DND-41 (cell line): ENCODE measurements around the gene GID8.

Source experiments
- ATAC-seq: fragments of 200-7000 bp; cut with Tn5 transposase; 3 replicates; pipeline ENCODE4 v1.9.1; 2021; ENCODE audit warnings: low read depth; ENCODE audit not compliant: insufficient read depth
- DNase-seq: peaks from one replicate; pipeline ENCODE4 v3.0.0-alpha.2; 2020
- H2AFZ ChIP-seq: 2 replicates; pipeline ENCODE4 v1.6.0; 2012; ENCODE audit warnings: low read depth, low read length
- H3K27ac ChIP-seq: 2 replicates; pipeline ENCODE4 v1.5.1; 2012; ENCODE audit warnings: low read length, inconsistent platforms
- H3K27me3 ChIP-seq: fragments of 200-600 bp; sonication (generic); 2 replicates; pipeline ENCODE4 v1.6.0; 2012; ENCODE audit warnings: low read length, mild to moderate bottlenecking, inconsistent platforms; ENCODE audit not compliant: insufficient read depth, poor library complexity
- H3K36me3 ChIP-seq: 2 replicates; pipeline ENCODE4 v1.5.1; 2012; ENCODE audit warnings: low read length, inconsistent platforms; ENCODE audit not compliant: insufficient read depth
- H3K4me1 ChIP-seq: 2 replicates; pipeline ENCODE4 v1.5.1; 2012; ENCODE audit warnings: mild to moderate bottlenecking, low read length; ENCODE audit not compliant: insufficient read depth
- H3K4me2 ChIP-seq: 2 replicates; pipeline ENCODE4 v1.6.0; 2012; ENCODE audit warnings: mild to moderate bottlenecking, moderate library complexity, low read length, inconsistent platforms; ENCODE audit not compliant: insufficient read depth
- H3K4me3 ChIP-seq, 2 experiments: fragments of 200-600 bp in 1 of 2; shearing (Covaris generic) in 1 of 2; 2 replicates each; pipeline ENCODE4 v1.5.1; 2012 to 2016; ENCODE audit warnings: inconsistent platforms in 2 of 2, low read length in 2 of 2, mild to moderate bottlenecking in 2 of 2, low read depth in 1 of 2, moderate library complexity in 1 of 2
- H3K79me2 ChIP-seq: 2 replicates; pipeline ENCODE4 v1.6.0; 2012; ENCODE audit warnings: low read length, inconsistent platforms; ENCODE audit not compliant: insufficient read depth
- H3K9ac ChIP-seq: 2 replicates; pipeline ENCODE4 v1.6.0; 2012; ENCODE audit warnings: low read depth, mild to moderate bottlenecking, inconsistent platforms, low read length, moderate library complexity
- H3K9me3 ChIP-seq: 2 replicates; pipeline ENCODE4 v1.5.1; 2012; ENCODE audit warnings: low read length, moderate library complexity, mild to moderate bottlenecking, inconsistent platforms; ENCODE audit not compliant: insufficient read depth, severe bottlenecking
- H4K20me1 ChIP-seq: 2 replicates; pipeline ENCODE4 v1.6.0; 2012; ENCODE audit warnings: low read length; ENCODE audit not compliant: insufficient read depth
- EZH2 ChIP-seq: IDR thresholded peaks from 3 replicates; pipeline ENCODE4 v1.6.1; 2012; ENCODE audit warnings: borderline replicate concordance, low read depth, mild to moderate bottlenecking, moderate library complexity, low read length, inconsistent platforms; ENCODE audit not compliant: severe bottlenecking
- TF ChIP-seq, protein P1 (sequence below): IDR thresholded peaks from 2 replicates; pipeline ENCODE4 v1.5.1; 2012; ENCODE audit warnings: borderline replicate concordance, low read length, moderate library complexity, mild to moderate bottlenecking; ENCODE audit not compliant: poor library complexity, severe bottlenecking; ENCODE audit errors: extremely low read depth

The GID8 gene

GRCh38 chr20:62898093-62898964 is 39.6 kb upstream of the GID8 start:
- Histone ChIP-seq H2AFZ (no peak overlapping the region), H3K36me3 (peaks cover 94% of the 10 kb centered on the region), H3K4me3 (no peak overlapping the region), H3K79me2 (peaks cover 9% of the 10 kb centered on the region; the same call in 1 of the 2 replicates), H3K4me2 (no peak overlapping the region), H3K9ac (no peak overlapping the region), H3K27ac (no peak overlapping the region), H4K20me1 (peaks cover 37% of the 10 kb centered on the region), H3K9me3 (no peaks in the 10 kb centered on the region), H3K27me3 (no peaks in the 10 kb centered on the region), H3K4me1 (no peaks in the 10 kb centered on the region)
- TF ChIP-seq, protein P1, sequence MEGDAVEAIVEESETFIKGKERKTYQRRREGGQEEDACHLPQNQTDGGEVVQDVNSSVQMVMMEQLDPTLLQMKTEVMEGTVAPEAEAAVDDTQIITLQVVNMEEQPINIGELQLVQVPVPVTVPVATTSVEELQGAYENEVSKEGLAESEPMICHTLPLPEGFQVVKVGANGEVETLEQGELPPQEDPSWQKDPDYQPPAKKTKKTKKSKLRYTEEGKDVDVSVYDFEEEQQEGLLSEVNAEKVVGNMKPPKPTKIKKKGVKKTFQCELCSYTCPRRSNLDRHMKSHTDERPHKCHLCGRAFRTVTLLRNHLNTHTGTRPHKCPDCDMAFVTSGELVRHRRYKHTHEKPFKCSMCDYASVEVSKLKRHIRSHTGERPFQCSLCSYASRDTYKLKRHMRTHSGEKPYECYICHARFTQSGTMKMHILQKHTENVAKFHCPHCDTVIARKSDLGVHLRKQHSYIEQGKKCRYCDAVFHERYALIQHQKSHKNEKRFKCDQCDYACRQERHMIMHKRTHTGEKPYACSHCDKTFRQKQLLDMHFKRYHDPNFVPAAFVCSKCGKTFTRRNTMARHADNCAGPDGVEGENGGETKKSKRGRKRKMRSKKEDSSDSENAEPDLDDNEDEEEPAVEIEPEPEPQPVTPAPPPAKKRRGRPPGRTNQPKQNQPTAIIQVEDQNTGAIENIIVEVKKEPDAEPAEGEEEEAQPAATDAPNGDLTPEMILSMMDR: no peak
- no peak for TF ChIP-seq EZH2
- DNase-seq (no peak), ATAC-seq (no peak)

DNA sequence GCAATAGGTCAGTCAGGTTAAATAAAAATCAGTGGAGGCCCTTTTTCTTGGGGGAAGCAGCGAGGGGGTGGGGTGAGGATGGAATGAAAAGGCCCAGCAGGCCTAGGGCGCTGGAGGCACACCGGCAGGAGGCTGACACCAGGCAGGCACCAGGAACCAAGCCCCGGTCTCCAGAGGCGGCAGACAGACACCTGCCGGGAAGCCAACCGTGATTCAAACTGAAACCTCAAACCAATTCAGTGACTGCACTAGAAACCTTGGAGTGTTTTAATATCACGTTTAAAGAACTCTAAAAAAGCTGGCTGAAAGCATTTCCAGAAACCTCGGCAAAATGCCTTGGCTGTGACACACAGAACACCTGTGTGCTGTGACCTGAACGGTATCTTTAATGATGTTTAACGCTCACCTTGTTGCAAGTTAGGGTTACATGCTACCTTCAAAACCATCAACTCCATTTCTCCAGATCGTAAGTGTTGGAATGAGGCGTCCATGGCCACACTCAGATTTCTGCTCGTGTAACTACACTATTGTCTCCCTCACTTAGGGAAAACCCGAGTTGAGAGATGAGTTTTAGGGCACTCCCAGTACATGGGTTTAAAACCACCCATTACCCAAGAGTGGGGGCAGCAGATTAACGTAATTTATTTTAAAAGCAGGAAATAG is 38.8 kb upstream of the GID8 start:
- no peak for DNase-seq
- H3K36me3 ChIP-seq: peaks cover 94% of the 10 kb centered on the region
- H3K4me2 ChIP-seq: no peak overlapping the region
- no peak overlapping the region for H2AFZ ChIP-seq
- TF ChIP-seq, protein P1: no peak
- no peak for TF ChIP-seq EZH2
- no peak overlapping the region for H3K27ac ChIP-seq
- H4K20me1 ChIP-seq: peaks cover 37% of the 10 kb centered on the region
- H3K9me3 ChIP-seq: no peaks in the 10 kb centered on the region
- H3K4me3 ChIP-seq: no peak overlapping the region
- no peak overlapping the region for H3K9ac ChIP-seq
- no peaks in the 10 kb centered on the region for H3K27me3 ChIP-seq
- no peaks in the 10 kb centered on the region for H3K4me1 ChIP-seq
- peaks cover 9% of the 10 kb centered on the region; the same call in 1 of the 2 replicates for H3K79me2 ChIP-seq
- ATAC-seq: no peak

DNA sequence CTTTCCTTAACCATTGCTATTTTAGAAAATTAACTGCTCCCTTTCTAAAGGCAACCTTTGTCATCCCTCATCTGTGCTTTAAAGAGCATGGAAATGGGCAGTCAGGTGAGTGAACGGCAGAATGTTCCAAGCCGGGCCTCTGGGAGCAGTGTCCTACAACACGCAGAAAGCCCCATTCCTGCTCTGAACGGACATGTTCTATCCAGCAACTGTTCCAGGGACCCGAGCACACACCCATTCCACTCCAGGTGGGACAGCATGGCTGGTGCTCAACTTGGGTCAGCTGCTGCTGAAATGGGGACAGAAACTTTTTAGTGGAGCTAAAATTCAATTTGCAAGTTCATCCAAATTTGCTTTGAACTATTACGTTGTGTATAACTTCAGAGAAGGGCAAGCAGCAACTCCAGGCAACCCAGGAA is 38.3 kb upstream of the GID8 start:
- Histone ChIP-seq H3K4me3 (no peak overlapping the region), H4K20me1 (peaks cover 36% of the 10 kb centered on the region), H3K27me3 (no peaks in the 10 kb centered on the region), H3K36me3 (peaks cover 94% of the 10 kb centered on the region), H3K27ac (no peak overlapping the region; the same call in 1 of the 2 replicates), H2AFZ (no peak overlapping the region), H3K9me3 (no peaks in the 10 kb centered on the region), H3K79me2 (peaks cover 9% of the 10 kb centered on the region; the same call in 1 of the 2 replicates), H3K9ac (no peak overlapping the region), H3K4me2 (no peak overlapping the region), H3K4me1 (no peaks in the 10 kb centered on the region)
- TF ChIP-seq EZH2: no peak
- TF ChIP-seq, protein P1: no peak
- DNase-seq (no peak), ATAC-seq (no peak)
